HG03378 (cell line): ENCODE results near the gene CHD8.
A peak's percentile ranks its signal among the peaks of the same experiment; 100 is the strongest.
"Not testable (repeated sequence)": the region's sequence is repeated elsewhere in the genome, so short reads cannot be mapped to it uniquely, and the experiment has no call there.

Experiments
- ATAC-seq: cut with Tn5 transposase; IDR thresholded peaks from one replicate; pipeline ENCODE4 v1.9.1; 2021; ENCODE audit warnings: mild to moderate bottlenecking, moderate library complexity; ENCODE audit not compliant: unreplicated experiment

The CHD8 gene

GRCh38 chr14:21379338-21379737 lies 76.6 kb downstream of the CHD8 start:
- ATAC-seq, result no peak

GRCh38 chr14:21373980-21374379 lies 81.9 kb downstream of the CHD8 start:
- no peak for ATAC-seq

GRCh38 chr14:21372814-21373213 lies 83.1 kb downstream of the CHD8 start:
- not testable (repeated sequence) for ATAC-seq

- ATAC-seq, result no peak
These were observed 85.8 kb downstream of the CHD8 start for GRCh38 chr14:21369949-21370679.

GRCh38 chr14:21367582-21368144 lies 88.3 kb downstream of the CHD8 start:
- ATAC-seq, result no peak

- ATAC-seq, result no peak
These were observed 99.4 kb downstream of the CHD8 start for GRCh38 chr14:21356511-21356910.

- ATAC-seq, result peak; percentile 56
These were observed 103.3 kb downstream of the CHD8 start for GRCh38 chr14:21352587-21352986.

GRCh38 chr14:21350539-21350938 lies 105.4 kb downstream of the CHD8 start:
- ATAC-seq, result no peak

- ATAC-seq, result no peak
These were observed 108.7 kb downstream of the CHD8 start for GRCh38 chr14:21347201-21347600.

- ATAC-seq, result no peak
These were observed 109.3 kb downstream of the CHD8 start for GRCh38 chr14:21346532-21347135.

GRCh38 chr14:21343035-21343794 lies 112.7 kb downstream of the CHD8 start:
- ATAC-seq, result no peak
